Measurements from ENCODE around the gene CNBP.
"Not testable (repeated sequence)": the region's sequence is repeated elsewhere in the genome, so short reads cannot be mapped to it uniquely, and the experiment has no call there.

The CNBP gene

DNA sequence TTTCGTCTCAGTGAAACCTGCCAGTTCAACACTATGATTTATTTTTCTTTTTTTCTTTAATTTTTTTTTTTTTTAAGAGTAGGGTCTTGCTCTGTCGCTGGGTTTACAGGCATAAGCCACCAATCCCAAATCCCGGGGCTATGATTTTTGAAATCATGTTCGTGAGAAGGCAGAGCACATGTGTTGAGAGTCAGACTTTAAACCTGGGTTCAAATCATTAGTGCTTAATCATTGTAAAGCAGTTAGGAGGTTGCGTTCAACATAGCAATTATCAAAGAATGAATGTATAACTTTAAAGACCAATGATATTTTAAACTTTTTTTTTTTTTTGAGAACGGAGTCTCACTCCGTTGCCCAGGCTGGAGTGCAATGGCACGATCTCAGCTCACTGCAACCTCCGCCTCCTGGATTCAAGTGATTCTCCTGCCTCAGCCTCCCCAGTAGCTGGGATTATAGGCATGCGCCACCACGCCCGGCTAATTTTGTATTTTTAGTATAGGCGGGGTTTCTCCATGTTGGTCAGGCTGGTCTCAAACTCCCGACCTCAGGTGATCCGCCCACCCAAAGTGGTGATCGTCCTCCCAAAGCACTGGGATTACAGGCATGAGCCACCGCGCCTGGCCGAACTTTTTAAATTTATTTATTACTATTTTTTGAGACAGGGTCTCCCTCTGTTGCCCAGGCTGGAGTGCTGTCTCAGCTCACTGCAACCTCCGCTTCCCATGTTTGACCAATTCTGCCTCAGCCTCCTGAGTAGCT, 1.3 kb upstream of the CNBP start:
- DNase-seq (ENCODE audit: low spot score), result not testable (repeated sequence)

GRCh38 chr3:129184396-129184657, 631 bp upstream of the CNBP start:
- peak; percentile 52 for DNase-seq (ENCODE audit: low spot score)

DNA sequence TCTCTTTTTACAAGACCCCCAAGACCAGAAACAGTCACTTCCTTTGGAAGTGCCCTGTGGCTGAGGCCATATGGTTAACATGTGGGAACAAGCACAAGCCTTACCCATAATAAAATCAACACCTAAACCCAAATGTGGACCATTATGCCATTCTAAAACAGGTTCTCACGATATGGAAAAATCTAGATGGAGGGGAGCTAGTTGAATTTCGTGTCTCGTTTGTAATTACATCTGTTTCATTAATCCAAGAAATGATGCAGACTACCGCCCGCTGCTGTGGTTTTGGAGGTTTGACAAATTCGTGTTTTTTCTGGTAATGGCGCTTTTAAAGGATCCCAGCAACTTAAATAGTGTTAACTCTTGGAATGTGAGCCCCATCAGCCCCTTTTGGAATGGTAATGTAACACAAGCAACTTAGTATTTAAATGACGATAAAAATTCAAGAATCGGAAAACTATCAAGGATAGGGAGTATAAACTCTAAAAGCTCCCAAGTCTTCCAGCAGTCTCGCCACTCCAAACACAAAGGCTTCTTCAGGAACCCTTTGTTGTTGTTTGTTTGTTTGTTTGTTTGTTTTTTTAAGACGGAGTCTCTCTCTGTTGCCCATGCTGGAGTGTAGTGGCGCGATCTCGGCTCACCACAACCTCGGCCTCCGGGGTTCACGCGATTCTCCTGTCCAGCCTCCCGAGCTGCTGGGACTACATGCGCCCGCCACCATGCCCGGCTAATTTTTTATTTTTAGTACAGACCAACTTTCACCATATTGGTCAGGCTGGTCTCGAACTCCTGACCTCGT, 1.1 kb downstream of the CNBP start:
- no peak for DNase-seq (ENCODE audit: low spot score)

DNA sequence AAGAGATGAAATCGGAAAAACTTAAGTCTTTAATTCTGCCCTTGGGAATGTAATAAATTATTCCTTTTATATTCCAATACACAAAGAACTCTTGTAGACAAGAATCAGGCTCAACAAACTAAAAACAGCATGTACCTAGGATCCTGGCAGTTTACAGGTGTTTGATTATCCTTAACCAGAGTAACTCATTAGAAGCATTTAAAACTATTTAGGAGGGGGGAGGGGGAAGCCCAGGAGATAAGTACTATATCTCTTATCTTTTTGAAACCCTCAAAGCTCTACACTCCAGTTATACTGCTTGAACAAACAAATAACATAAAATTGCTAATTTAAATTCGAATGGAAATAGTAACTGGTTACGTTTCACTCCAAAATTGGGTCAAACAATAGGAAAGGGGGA, 1.9 kb downstream of the CNBP start:
- DNase-seq (ENCODE audit: low spot score), result no peak

DNA sequence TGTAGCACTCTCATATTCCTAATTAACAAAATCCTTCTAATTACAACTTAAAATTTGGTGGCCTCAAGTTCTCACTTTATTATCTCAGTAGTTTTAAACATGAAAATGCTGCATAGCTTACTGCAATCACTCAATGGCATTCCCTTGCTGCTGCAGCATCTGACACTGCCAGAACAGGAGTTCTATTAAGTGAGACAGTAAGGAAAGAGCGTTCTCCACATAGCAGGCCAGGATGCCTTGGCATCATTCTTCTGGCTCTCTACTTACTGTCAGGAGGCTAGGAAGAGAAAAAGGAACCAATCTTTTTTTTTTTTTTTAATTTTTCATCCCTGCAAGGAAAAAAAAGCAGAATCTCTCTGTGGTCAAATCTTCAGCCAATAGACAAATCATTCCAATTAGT, 3.2 kb downstream of the CNBP start:
- DNase-seq (ENCODE audit: low spot score), result no peak

DNA sequence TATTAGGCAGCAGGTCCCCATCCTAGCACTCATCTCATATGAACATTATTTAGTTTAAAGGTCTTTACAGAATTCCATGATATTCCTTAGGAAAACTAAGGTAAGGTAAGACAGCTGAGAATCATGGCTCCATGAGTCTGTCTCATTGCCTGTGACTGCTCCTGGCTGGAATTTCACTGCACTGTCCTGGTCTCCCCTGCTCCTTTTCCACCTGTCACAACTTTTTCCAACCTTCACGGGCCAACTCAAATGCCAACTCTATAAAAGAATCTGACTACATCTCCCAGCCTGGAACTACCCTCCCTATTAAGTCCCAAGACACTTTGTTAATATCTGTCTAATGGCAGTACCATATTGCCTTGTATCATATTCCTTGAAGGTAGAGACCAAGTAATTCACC, 7.6 kb downstream of the CNBP start:
- DNase-seq (ENCODE audit: low spot score), result no peak

DNA sequence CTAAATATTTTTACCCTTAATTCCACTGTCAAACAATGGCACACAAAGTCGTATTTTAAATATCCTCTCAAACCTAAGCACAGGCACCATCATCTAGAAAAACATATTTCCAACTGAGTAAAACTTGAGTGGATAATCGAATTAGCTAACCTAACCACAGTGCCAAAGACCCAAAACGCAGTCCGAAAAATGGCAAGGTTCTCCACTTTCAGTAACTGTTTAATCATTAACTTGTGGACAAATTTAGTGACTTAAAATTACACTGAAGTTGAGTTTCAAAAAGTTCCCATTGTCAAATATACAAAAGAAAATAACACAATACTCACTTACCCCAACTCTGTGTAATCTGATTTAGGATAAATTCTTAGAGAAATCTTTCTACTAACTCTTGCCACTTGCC, 10.0 kb downstream of the CNBP start:
- DNase-seq (ENCODE audit: low spot score), result no peak

DNA sequence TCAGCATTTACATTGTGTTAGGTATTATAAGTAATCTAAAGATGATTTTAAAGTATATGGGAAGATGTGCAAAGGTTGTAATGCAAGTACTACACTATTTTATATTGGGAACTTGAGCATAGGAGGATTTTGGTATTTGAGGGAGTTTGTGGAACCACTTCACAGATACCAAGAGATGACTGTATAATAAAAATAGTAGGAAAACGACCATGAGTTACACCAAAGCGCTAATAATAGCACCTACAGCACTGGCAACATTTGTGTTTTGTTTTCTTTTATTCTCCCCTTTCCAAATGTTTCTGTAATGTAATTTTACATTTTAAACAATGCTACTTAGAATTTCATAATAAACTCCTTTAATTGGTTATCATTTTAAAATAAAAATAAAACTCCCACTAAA, 10.5 kb downstream of the CNBP start:
- no peak for DNase-seq (ENCODE audit: low spot score)

GRCh38 chr3:129166579-129167332, 16.9 kb downstream of the CNBP start:
- no peak for DNase-seq (ENCODE audit: low spot score)

GRCh38 chr3:129165594-129165993, 18.1 kb downstream of the CNBP start:
- not testable (repeated sequence) for DNase-seq (ENCODE audit: low spot score)

DNA sequence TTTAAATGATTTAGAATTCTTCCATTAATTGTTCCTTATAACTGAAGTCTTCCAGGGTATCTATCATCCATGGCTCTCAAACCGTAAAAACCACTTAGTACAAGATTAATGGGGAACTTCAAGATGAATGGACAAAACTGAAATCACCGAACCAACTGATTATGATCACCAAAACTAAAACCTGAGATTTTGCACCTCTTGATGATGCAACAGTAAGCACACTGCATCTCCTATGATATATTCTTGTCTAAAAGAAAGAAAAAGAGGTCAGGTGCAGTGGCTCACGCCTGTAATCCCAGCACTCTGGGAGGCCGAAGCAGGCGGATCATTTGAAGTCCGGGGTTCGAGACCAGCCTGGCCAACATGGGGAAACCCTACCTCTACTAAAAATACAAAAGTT, 19.2 kb downstream of the CNBP start:
- DNase-seq (ENCODE audit: low spot score), result no peak

GRCh38 chr3:129162729-129163579, 20.7 kb downstream of the CNBP start:
- peak; percentile 61 for DNase-seq (ENCODE audit: low spot score)

DNA sequence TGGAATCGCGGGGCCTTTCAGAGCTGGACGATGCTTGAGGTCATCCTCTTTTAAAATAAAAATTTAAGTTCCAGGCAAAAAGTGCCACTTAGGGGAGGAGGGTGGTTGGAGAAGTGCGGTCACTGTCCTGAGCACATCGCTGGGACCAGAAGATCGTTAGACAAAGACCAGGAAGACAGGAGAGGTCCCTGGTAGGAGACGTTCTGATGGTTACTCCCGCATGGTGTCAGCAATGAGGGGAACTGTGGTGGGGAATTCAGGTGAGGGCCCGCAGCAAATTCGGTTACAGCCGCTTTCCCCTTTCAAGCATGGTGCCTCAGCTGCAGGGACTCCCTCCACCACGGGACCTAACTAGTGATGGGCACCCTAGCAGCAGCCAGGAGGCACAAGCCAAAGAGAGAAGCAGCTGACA, 21.8 kb downstream of the CNBP start:
- no peak for DNase-seq (ENCODE audit: low spot score)

DNA sequence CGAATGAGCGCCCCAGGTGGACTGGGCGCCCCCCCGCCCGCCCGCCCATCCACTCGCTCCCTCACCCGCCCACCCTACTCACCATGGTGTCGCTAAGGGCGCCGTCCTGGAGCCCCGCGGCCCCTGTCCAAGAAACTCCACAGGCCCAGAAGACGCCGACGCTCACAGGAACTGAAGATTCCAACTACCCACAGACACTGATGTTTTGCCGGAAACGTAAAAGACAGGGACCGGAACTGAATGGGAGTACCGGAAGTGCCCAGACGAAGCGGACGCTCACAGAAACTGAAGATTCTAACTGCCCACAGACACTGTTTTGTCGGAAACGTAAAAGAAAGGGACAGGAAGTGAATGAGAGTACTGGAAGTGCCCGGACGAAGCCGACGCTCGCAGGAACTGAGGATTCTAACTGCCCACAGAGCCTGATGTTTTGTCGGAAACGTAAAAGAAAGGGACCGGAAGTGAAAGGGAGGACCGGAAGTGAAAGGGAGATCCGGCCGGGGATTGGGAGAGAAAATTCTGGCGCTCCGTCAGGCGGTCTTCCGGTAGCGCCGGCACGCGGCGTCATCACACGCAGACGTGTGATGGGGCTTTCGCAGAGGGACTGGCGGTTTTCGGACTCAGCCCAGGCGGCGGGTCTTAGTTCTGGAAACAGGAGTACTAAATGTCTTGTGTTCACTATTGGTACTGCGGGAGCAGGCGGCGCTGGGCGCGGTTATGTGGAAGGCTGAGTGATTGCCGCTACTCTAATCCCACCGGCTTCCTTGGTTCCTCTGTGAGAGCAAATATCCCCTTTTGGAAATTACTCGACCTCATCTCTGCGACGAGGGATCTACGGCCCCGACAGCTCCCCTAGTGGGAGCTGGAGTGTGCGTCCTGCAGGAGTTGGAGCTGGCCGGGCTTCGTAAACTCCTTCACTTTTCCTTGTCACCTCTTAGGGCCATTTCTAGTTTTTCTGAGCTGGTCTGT, 22.5 kb downstream of the CNBP start, which contains the start of gene ISY1:
Gene ISY1, minus strand, starts transcription at position 173 of the 969 bp plus-strand sequence. Its CDS starts 88 bp downstream, at position 85.
- DNase-seq (ENCODE audit: low spot score), result peak; percentile 91

- no peak for DNase-seq (ENCODE audit: low spot score)
These were observed 38.9 kb downstream of the CNBP start for GRCh38 chr3:129144786-129145185.

GRCh38 chr3:129141011-129141410, 42.7 kb downstream of the CNBP start:
- not testable (repeated sequence) for DNase-seq (ENCODE audit: low spot score)

DNA sequence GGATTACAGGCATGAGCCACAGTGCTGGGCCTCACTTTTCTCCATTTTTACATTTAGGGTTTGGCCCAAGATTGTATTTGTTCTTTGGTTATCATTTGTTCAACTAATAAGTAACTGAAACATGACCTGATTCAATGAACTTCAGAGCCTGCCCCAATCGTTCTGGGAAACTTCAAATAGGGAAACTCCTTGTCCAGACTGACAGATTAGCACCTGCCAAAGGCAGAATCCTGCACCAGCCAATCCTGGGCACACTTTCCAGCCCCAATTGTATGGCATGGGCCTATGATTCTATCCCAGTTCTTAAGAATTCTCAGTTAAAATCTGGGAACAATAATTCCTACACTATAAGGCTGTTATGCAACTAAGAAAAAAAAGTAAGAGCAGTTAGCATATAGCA, 43.8 kb downstream of the CNBP start:
- DNase-seq (ENCODE audit: low spot score), result no peak

- DNase-seq (ENCODE audit: low spot score), result not testable (repeated sequence)
These were observed 47.4 kb downstream of the CNBP start for GRCh38 chr3:129136275-129136674.

- no peak for DNase-seq (ENCODE audit: low spot score)
These were observed 51.4 kb downstream of the CNBP start for GRCh38 chr3:129132097-129132866.

Measured in D341Med (cell line).